SH-SY5Y (cell line): ENCODE data around the gene HERPUD1.

Experiments
- GATA2 ChIP-seq: IDR thresholded peaks from 2 replicates; pipeline ENCODE4 v1.6.1; 2011; ENCODE audit warnings: mild to moderate bottlenecking, low read depth, low read length
- GATA3 ChIP-seq: IDR thresholded peaks from 2 replicates; pipeline ENCODE4 v1.6.1; 2011; ENCODE audit warnings: low read depth, mild to moderate bottlenecking, low read length, moderate library complexity

The HERPUD1 gene

GRCh38 chr16:56897026-56897799 lies 34.7 kb upstream of the HERPUD1 start:
- TF ChIP-seq GATA2 (no peak), GATA3 (no peak)

- TF ChIP-seq GATA3 (no peak), GATA2 (no peak)
These were observed 33.1 kb upstream of the HERPUD1 start for GRCh38 chr16:56898847-56899246.

- TF ChIP-seq GATA2 (no peak), GATA3 (no peak)
These were observed 28.1 kb upstream of the HERPUD1 start for GRCh38 chr16:56903866-56904265.

- TF ChIP-seq GATA3 (no peak), GATA2 (no peak)
These were observed 24.5 kb upstream of the HERPUD1 start for GRCh38 chr16:56907401-56907800.

GRCh38 chr16:56909527-56909979 lies 22.4 kb upstream of the HERPUD1 start:
- peak; percentile 66 for TF ChIP-seq GATA2
- no peak for TF ChIP-seq GATA3

GRCh38 chr16:56910112-56910511 lies 21.8 kb upstream of the HERPUD1 start:
- TF ChIP-seq GATA2 = no peak
- TF ChIP-seq GATA3 = no peak

- no peak for TF ChIP-seq GATA2
- no peak for TF ChIP-seq GATA3
These were observed 21.0 kb upstream of the HERPUD1 start for GRCh38 chr16:56910654-56911539.

- TF ChIP-seq GATA2 (no peak), GATA3 (no peak)
These were observed 20.0 kb upstream of the HERPUD1 start for GRCh38 chr16:56911771-56912571.

- TF ChIP-seq GATA2 (no peak), GATA3 (no peak)
These were observed 18.9 kb upstream of the HERPUD1 start for GRCh38 chr16:56912746-56913708.

GRCh38 chr16:56914896-56915295 lies 17.0 kb upstream of the HERPUD1 start:
- TF ChIP-seq GATA2 = no peak
- TF ChIP-seq GATA3 = no peak

GRCh38 chr16:56915336-56916119 lies 16.4 kb upstream of the HERPUD1 start:
- no peak for TF ChIP-seq GATA3
- TF ChIP-seq GATA2 = no peak

GRCh38 chr16:56916571-56917403 lies 15.2 kb upstream of the HERPUD1 start:
- TF ChIP-seq GATA3 = no peak
- no peak for TF ChIP-seq GATA2
